HG03439 (cell line): ENCODE data around the gene SRCAP.
"Not testable (repeated sequence)": the region's sequence is repeated elsewhere in the genome, so short reads cannot be mapped to it uniquely, and the experiment has no call there.

Experiments
- ATAC-seq: cut with Tn5 transposase; IDR thresholded peaks from one replicate; pipeline ENCODE4 v1.9.1; 2021; ENCODE audit warnings: mild to moderate bottlenecking, moderate library complexity; ENCODE audit not compliant: unreplicated experiment

SRCAP gene

GRCh38 chr16:30697264-30698138 lies 1.5 kb upstream of the SRCAP start:
- ATAC-seq = no peak

GRCh38 chr16:30698139-30698815 lies 694 bp upstream of the SRCAP start:
- ATAC-seq = peak; percentile 81

- no peak for ATAC-seq
These were observed 686 bp downstream of the SRCAP start for GRCh38 chr16:30699615-30700099.

GRCh38 chr16:30700491-30700890 lies 1.5 kb downstream of the SRCAP start:
- ATAC-seq = no peak

GRCh38 chr16:30700971-30701370 lies 2.0 kb downstream of the SRCAP start:
- no peak for ATAC-seq

- ATAC-seq = not testable (repeated sequence)
These were observed 4.1 kb downstream of the SRCAP start for GRCh38 chr16:30703071-30703470.

GRCh38 chr16:30703971-30704370 lies 5.0 kb downstream of the SRCAP start:
- ATAC-seq = no peak

GRCh38 chr16:30706046-30706445 lies 7.1 kb downstream of the SRCAP start:
- no peak for ATAC-seq

- ATAC-seq = no peak
These were observed 12.0 kb downstream of the SRCAP start for GRCh38 chr16:30710971-30711370.

- no peak for ATAC-seq
These were observed 12.7 kb downstream of the SRCAP start for GRCh38 chr16:30711712-30712111.

GRCh38 chr16:30715750-30716445 lies 16.9 kb downstream of the SRCAP start:
- ATAC-seq = no peak

GRCh38 chr16:30720086-30720485 lies 21.1 kb downstream of the SRCAP start:
- no peak for ATAC-seq

GRCh38 chr16:30720694-30721093 lies 21.7 kb downstream of the SRCAP start:
- no peak for ATAC-seq

- ATAC-seq = no peak
These were observed 22.2 kb downstream of the SRCAP start for GRCh38 chr16:30721167-30721566.

- no peak for ATAC-seq
These were observed 22.6 kb downstream of the SRCAP start for GRCh38 chr16:30721606-30722005.

- no peak for ATAC-seq
These were observed 23.5 kb downstream of the SRCAP start for GRCh38 chr16:30722443-30722842.

GRCh38 chr16:30722916-30723315 lies 23.9 kb downstream of the SRCAP start:
- ATAC-seq = no peak

GRCh38 chr16:30723725-30724355 lies 24.9 kb downstream of the SRCAP start:
- ATAC-seq = no peak

- ATAC-seq = no peak
These were observed 25.9 kb downstream of the SRCAP start for GRCh38 chr16:30724641-30725417.

- no peak for ATAC-seq
These were observed 26.4 kb downstream of the SRCAP start for GRCh38 chr16:30725418-30725792.
